ENCODE measurements around the gene HUS1B.

- TF ChIP-seq POU2F2 (IDR thresholded peaks at IDR 0.05; ENCODE audit: low read depth, low read length), result no peak
- no peak for TF ChIP-seq POLR2A (IDR thresholded peaks at IDR 0.05; ENCODE audit: low read depth, low read length)
These were observed 36.8 kb upstream of the HUS1B start for GRCh38 chr6:693723-694009.

Data from GM12891 (cell line).